Body of pancreas (tissue), 4 donors: Measurements from ENCODE around the gene PPARA. TPM values are rescaled to one million over a fixed set of nuclear protein-coding genes. Genes with fewer than 3 reads are reported as not detected.

Experiments used
- ATAC-seq: fragments of 150-250 bp; one replicate; pipeline ENCODE4 v1.9.1; 2016
- DNase-seq, 4 donors: peaks; one replicate each; pipeline ENCODE4 v3.0.0-alpha.2; 2019
- H3K27ac ChIP-seq, 4 donors: fragments of 200-600 bp; sonication (generic); 1 replicate in 3 of 4; 2 replicates in 1 of 4; pipeline versions ENCODE4 v1.5.1 to v1.6.1; 2016 to 2019; ENCODE audit warnings: mild to moderate bottlenecking in 1 of 4, mixed read lengths in 1 of 4, moderate library complexity in 1 of 4
- H3K27me3 ChIP-seq, 2 donors: fragments of 200-600 bp; sonication (generic); one replicate each; pipeline ENCODE4 v1.6.0; 2016; ENCODE audit warnings: mild to moderate bottlenecking in 1 of 2
- H3K36me3 ChIP-seq, 2 donors: fragments of 200-600 bp; sonication (generic); replicated peaks in 1 of 2; 2 replicates each; pipeline ENCODE4 v1.5.1; 2016; ENCODE audit warnings: low read depth in 2 of 2; ENCODE audit not compliant: insufficient read depth in 1 of 2
- H3K4me1 ChIP-seq: fragments of 200-600 bp; sonication (generic); one replicate; pipeline ENCODE4 v1.6.0; 2016
- H3K4me3 ChIP-seq, 2 donors: fragments of 200-600 bp; sonication (generic); 1 replicate in 1 of 2; 2 replicates in 1 of 2; pipeline ENCODE4 v1.5.1; 2016 to 2019
- H3K9me3 ChIP-seq, 3 donors: fragments of 200-600 bp; sonication (generic); 1 replicate in 2 of 3; 2 replicates in 1 of 3; pipeline ENCODE4 v1.5.1; 2016
- CTCF ChIP-seq, 7 experiments: fragments of 450-650 bp in 4 of 7; fragments of 200-600 bp in 3 of 7; sonication (generic) in 3 of 7; IDR thresholded peaks; one replicate each; pipeline ENCODE4 v1.5.1; 2016 to 2019; ENCODE audit warnings: antibody characterized with exemption in 7 of 7
- POLR2A ChIP-seq, 3 donors: fragments of 450-650 bp; IDR thresholded peaks; one replicate each; pipeline ENCODE4 v1.6.1; 2016; ENCODE audit warnings: antibody characterized with exemption in 3 of 3, mild to moderate bottlenecking in 2 of 3
- WGBS, 2 donors: methylation state at CpG; one replicate each; pipeline ENCODE4 v1.1.5; 2017; 5-methylcytosine and 5-hydroxymethylcytosine counted together
- intact Hi-C: fragments of 100-400 bp; cut with DNase I; formaldehyde crosslinking; loops from one replicate; pipeline ENCODE4 v1.15.1; 2023
- total RNA-seq, 2 donors: library from RNA; depleted of rRNA; stranded (reverse); fragments of >200 nt; gene quantifications; one replicate each; pipeline ENCODE4 v1.1.0, GENCODE V29; 2016

Gene PPARA
- total RNA-seq, 2 donors from 2014 or later: 15.8 to 19.8 TPM

GRCh38 chr22:46202897-46203600, 52.7 kb downstream of the PPARA start:
- 89 to 93% methylated on average over 12 of the region's 12 CpGs for WGBS, 2 donors
- Histone ChIP-seq H3K4me3 (no peak overlapping the region), H3K27ac (no peak overlapping the region), H3K36me3 (peaks cover 0 to 5% of the 10 kb centered on the region in 2 donors), H3K4me1 (no peaks in the 10 kb centered on the region), H3K9me3 (no peaks in the 10 kb centered on the region), H3K27me3 (no peaks in the 10 kb centered on the region)
- ATAC-seq (no peak), DNase-seq (no peak)
- intact Hi-C loops: no loop called here
- TF ChIP-seq POLR2A (IDR thresholded peaks at IDR 0.05): no peak
- TF ChIP-seq CTCF (IDR thresholded peaks at IDR 0.05): no peak

- Histone ChIP-seq H3K27me3 (no peaks in the 10 kb centered on the region), H3K4me1 (no peaks in the 10 kb centered on the region), H3K9me3 (no peaks in the 10 kb centered on the region), H3K27ac (no peak overlapping the region), H3K4me3 (no peak overlapping the region), H3K36me3 (peaks cover 0 to 5% of the 10 kb centered on the region in 2 donors)
- ATAC-seq (no peak), DNase-seq (no peak)
- intact Hi-C loops: no loop called here
- TF ChIP-seq POLR2A (IDR thresholded peaks at IDR 0.05) (no peak), CTCF (IDR thresholded peaks at IDR 0.05) (no peak)
- WGBS, 2 donors: 95 to 96% methylated on average over 7 of the region's 7 CpGs
Observed at GRCh38 chr22:46203601-46203980, 53.3 kb downstream of the PPARA start.

GRCh38 chr22:46209262-46209661, 58.9 kb downstream of the PPARA start:
- Histone ChIP-seq H3K4me1 (no peaks in the 10 kb centered on the region), H3K27me3 (no peaks in the 10 kb centered on the region), H3K9me3 (peaks cover 0 to 7% (median 0%) of the 10 kb centered on the region in 3 donors), H3K36me3 (peaks cover 0 to 4% of the 10 kb centered on the region in 2 donors), H3K4me3 (no peak overlapping the region), H3K27ac (no peak overlapping the region)
- TF ChIP-seq POLR2A (IDR thresholded peaks at IDR 0.05) (no peak), CTCF (IDR thresholded peaks at IDR 0.05) (no peak)
- WGBS, 2 donors: 97 to 100% methylated on average over 1 of the region's 1 CpG
- no peak for DNase-seq
- no peak for ATAC-seq
- intact Hi-C loops: no loop called here

- intact Hi-C loops: no loop called here
- WGBS, 2 donors: 96 to 97% methylated on average over 4 of the region's 4 CpGs
- no peaks in the 10 kb centered on the region for H3K27me3 ChIP-seq
- H3K27ac ChIP-seq: no peak overlapping the region
- no peaks in the 10 kb centered on the region for H3K4me1 ChIP-seq
- no peak for TF ChIP-seq POLR2A (IDR thresholded peaks at IDR 0.05)
- TF ChIP-seq CTCF (IDR thresholded peaks at IDR 0.05): no peak
- no peak overlapping the region for H3K4me3 ChIP-seq
- peaks cover 0 to 7% (median 0%) of the 10 kb centered on the region in 3 donors for H3K9me3 ChIP-seq
- ATAC-seq (no peak), DNase-seq (no peak)
- H3K36me3 ChIP-seq: peaks cover 0 to 10% of the 10 kb centered on the region in 2 donors
Observed at GRCh38 chr22:46212195-46212594, 61.9 kb downstream of the PPARA start.

- Histone ChIP-seq H3K4me3 (no peak overlapping the region), H3K27me3 (no peaks in the 10 kb centered on the region), H3K27ac (no peak overlapping the region), H3K4me1 (no peaks in the 10 kb centered on the region), H3K36me3 (peaks cover 0 to 10% of the 10 kb centered on the region in 2 donors), H3K9me3 (peaks cover 0 to 7% (median 0%) of the 10 kb centered on the region in 3 donors)
- intact Hi-C loops: no loop called here
- DNase-seq: no peak
- TF ChIP-seq POLR2A (IDR thresholded peaks at IDR 0.05) (no peak), CTCF (IDR thresholded peaks at IDR 0.05) (no peak)
- 95 to 100% methylated on average over 4 of the region's 4 CpGs for WGBS, 2 donors
- no peak for ATAC-seq
Observed at GRCh38 chr22:46213052-46213451, 62.7 kb downstream of the PPARA start.
